MM.1S (cell line): Measurements from ENCODE around the gene UQCRQ.
"Not testable (repeated sequence)": the region's sequence is repeated elsewhere in the genome, so short reads cannot be mapped to it uniquely, and the experiment has no call there.

Experiments
- DNase-seq: peaks from one replicate; pipeline ENCODE4 v3.0.0-alpha.2; 2015
- H2AFZ ChIP-seq: fragments of 300-600 bp; sonication (generic); 2 replicates; pipeline ENCODE4 v1.6.0; 2016; ENCODE audit warnings: antibody characterized with exemption, low read length
- H3F3A ChIP-seq: fragments of 300-600 bp; sonication (generic); 2 replicates; pipeline ENCODE4 v1.6.1; 2016; ENCODE audit warnings: mild to moderate bottlenecking, antibody characterized with exemption, low read length, moderate library complexity, mixed read lengths; ENCODE audit not compliant: insufficient read depth
- H3K27ac ChIP-seq: fragments of 300-600 bp; sonication (generic); 2 replicates; pipeline ENCODE4 v1.5.1; 2016; ENCODE audit warnings: mild to moderate bottlenecking, low read length
- H3K27me3 ChIP-seq: fragments of 300-600 bp; sonication (generic); replicated peaks from 2 replicates; pipeline ENCODE4 v1.6.0; 2016; ENCODE audit warnings: low read length; ENCODE audit not compliant: insufficient read depth
- H3K36me3 ChIP-seq: fragments of 300-600 bp; sonication (generic); replicated peaks from 2 replicates; pipeline ENCODE4 v1.6.1; 2016; ENCODE audit warnings: mild to moderate bottlenecking, low read length, mixed read lengths; ENCODE audit not compliant: insufficient read depth
- H3K4me1 ChIP-seq: fragments of 300-600 bp; sonication (generic); 2 replicates; pipeline ENCODE4 v1.6.1; 2016; ENCODE audit warnings: low read length, mixed read lengths
- H3K4me2 ChIP-seq: fragments of 300-600 bp; sonication (generic); 2 replicates; pipeline ENCODE4 v1.6.0; 2016; ENCODE audit warnings: low read depth, low read length
- H3K4me3 ChIP-seq: fragments of 300-600 bp; sonication (generic); 2 replicates; pipeline ENCODE4 v1.5.1; 2016; ENCODE audit warnings: low read length, mixed read lengths
- H3K79me2 ChIP-seq: fragments of 300-600 bp; sonication (generic); 2 replicates; pipeline ENCODE4 v1.6.1; 2016; ENCODE audit warnings: mixed run types, low read length, mixed read lengths
- H3K9ac ChIP-seq: fragments of 300-600 bp; sonication (generic); 2 replicates; pipeline ENCODE4 v1.6.1; 2016; ENCODE audit warnings: low read length, mixed read lengths
- H3K9me2 ChIP-seq: fragments of 300-600 bp; sonication (generic); replicated peaks from 2 replicates; pipeline ENCODE4 v1.6.1; 2016; ENCODE audit warnings: mild to moderate bottlenecking, low read length, mixed read lengths; ENCODE audit not compliant: insufficient read depth
- H3K9me3 ChIP-seq: fragments of 300-600 bp; sonication (generic); replicated peaks from 2 replicates; pipeline ENCODE4 v1.6.1; 2016; ENCODE audit warnings: mild to moderate bottlenecking, low read length, mixed read lengths; ENCODE audit not compliant: insufficient read depth
- H4K20me1 ChIP-seq: fragments of 300-600 bp; sonication (generic); 2 replicates; pipeline ENCODE4 v1.6.1; 2016; ENCODE audit warnings: mild to moderate bottlenecking, low read length, moderate library complexity, mixed read lengths; ENCODE audit not compliant: insufficient read depth
- CTCF ChIP-seq: fragments of 300-600 bp; sonication (generic); IDR thresholded peaks from 2 replicates; pipeline ENCODE4 v1.5.1; 2016; ENCODE audit warnings: antibody characterized with exemption, low read length, mixed read lengths
- EZH2 ChIP-seq: fragments of 300-600 bp; sonication (generic); optimal IDR thresholded peaks from 2 replicates; pipeline ENCODE3; 2017; ENCODE audit warnings: low read depth, mild to moderate bottlenecking, antibody characterized with exemption, low read length, mixed read lengths
- EZH2phosphoT487 ChIP-seq: fragments of 300-600 bp; sonication (generic); IDR thresholded peaks from 2 replicates; pipeline ENCODE4 v1.6.1; 2018; ENCODE audit warnings: antibody characterized with exemption, low read length

Gene UQCRQ

GRCh38 chr5:132853323-132853722 is 13.1 kb upstream of the UQCRQ start:
- H3K27me3 ChIP-seq, result no peaks in the 10 kb centered on the region
- no peak overlapping the region for H2AFZ ChIP-seq
- H4K20me1 ChIP-seq, result no peaks in the 10 kb centered on the region
- no peak overlapping the region for H3K4me2 ChIP-seq
- H3K9ac ChIP-seq, result no peak overlapping the region
- H3K79me2 ChIP-seq, result no peaks in the 10 kb centered on the region
- H3K9me2 ChIP-seq, result no peaks in the 10 kb centered on the region
- H3K4me1 ChIP-seq, result no peaks in the 10 kb centered on the region
- no peaks in the 10 kb centered on the region for H3K9me3 ChIP-seq
- TF ChIP-seq CTCF (no peak), EZH2phosphoT487 (no peak), EZH2 (no peak)
- no peak overlapping the region for H3K4me3 ChIP-seq
- H3F3A ChIP-seq, result no peaks in the 10 kb centered on the region
- H3K27ac ChIP-seq, result no peak overlapping the region
- no peak for DNase-seq
- H3K36me3 ChIP-seq, result no peaks in the 10 kb centered on the region

DNA sequence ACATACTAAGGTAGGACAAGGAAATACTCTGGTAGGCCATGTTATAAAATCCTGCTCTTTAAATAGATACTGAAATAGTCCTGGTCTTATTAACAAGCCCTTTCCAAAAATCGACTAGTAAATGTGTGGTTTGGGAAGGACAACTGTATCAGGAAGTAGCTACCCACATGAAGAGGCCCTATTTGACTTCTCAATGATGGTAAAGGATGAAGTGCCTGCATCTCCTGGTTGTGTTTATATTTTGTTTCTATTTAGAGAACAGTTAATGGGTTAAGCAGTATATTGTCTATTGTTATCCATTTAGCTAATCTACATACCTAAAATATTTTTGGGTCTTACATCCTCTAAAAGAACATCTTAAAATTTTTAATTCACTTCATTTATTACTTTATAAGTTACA is 12.7 kb upstream of the UQCRQ start:
- no peak overlapping the region for H3K27ac ChIP-seq
- no peak overlapping the region for H3K4me3 ChIP-seq
- no peaks in the 10 kb centered on the region for H4K20me1 ChIP-seq
- no peaks in the 10 kb centered on the region for H3F3A ChIP-seq
- TF ChIP-seq EZH2phosphoT487 (no peak), EZH2 (no peak), CTCF (no peak)
- no peak for DNase-seq
- H3K4me2 ChIP-seq, result no peak overlapping the region
- no peak overlapping the region for H3K9ac ChIP-seq
- no peak overlapping the region for H2AFZ ChIP-seq
- H3K4me1 ChIP-seq, result no peaks in the 10 kb centered on the region
- H3K9me3 ChIP-seq, result no peaks in the 10 kb centered on the region
- no peaks in the 10 kb centered on the region for H3K9me2 ChIP-seq
- no peaks in the 10 kb centered on the region for H3K27me3 ChIP-seq
- H3K36me3 ChIP-seq, result no peaks in the 10 kb centered on the region
- no peaks in the 10 kb centered on the region for H3K79me2 ChIP-seq

DNA sequence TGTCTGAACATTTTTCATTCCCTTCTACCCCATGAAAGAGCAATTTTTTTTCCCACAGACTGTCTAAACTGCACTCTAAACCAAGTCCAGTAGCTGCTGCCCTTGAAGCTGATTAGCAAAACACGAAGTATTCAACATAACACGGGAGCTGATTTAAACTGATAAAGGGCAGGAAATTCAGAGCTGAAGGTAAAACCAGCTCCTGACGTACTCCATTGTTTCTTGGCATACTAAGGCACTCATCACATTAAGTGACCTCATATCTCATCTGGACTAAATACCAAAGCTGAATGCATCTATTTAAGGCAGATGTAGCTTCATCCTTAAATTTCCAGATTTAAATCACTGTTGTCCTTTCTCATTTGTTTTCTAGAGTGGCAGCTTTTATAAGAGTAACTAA is 12.1 kb upstream of the UQCRQ start:
- no peaks in the 10 kb centered on the region for H3K4me1 ChIP-seq
- no peak overlapping the region for H2AFZ ChIP-seq
- no peaks in the 10 kb centered on the region for H3K9me2 ChIP-seq
- H3K9ac ChIP-seq, result no peak overlapping the region
- TF ChIP-seq EZH2phosphoT487, result no peak
- no peak for TF ChIP-seq EZH2
- TF ChIP-seq CTCF, result no peak
- no peaks in the 10 kb centered on the region for H3K36me3 ChIP-seq
- no peak overlapping the region for H3K4me3 ChIP-seq
- no peaks in the 10 kb centered on the region for H3K27me3 ChIP-seq
- H3K9me3 ChIP-seq, result no peaks in the 10 kb centered on the region
- no peaks in the 10 kb centered on the region for H3F3A ChIP-seq
- H3K79me2 ChIP-seq, result no peaks in the 10 kb centered on the region
- no peak overlapping the region for H3K27ac ChIP-seq
- DNase-seq, result no peak
- H3K4me2 ChIP-seq, result no peak overlapping the region
- no peaks in the 10 kb centered on the region for H4K20me1 ChIP-seq

GRCh38 chr5:132854992-132855391 is 11.4 kb upstream of the UQCRQ start:
- not testable (repeated sequence) for H3F3A ChIP-seq, H2AFZ ChIP-seq, H3K4me3 ChIP-seq, H3K36me3 ChIP-seq, H3K4me2 ChIP-seq, H3K9me3 ChIP-seq, H4K20me1 ChIP-seq, H3K9me2 ChIP-seq, DNase-seq, H3K79me2 ChIP-seq, H3K9ac ChIP-seq, H3K27me3 ChIP-seq, H3K4me1 ChIP-seq, H3K27ac ChIP-seq
